SU-DHL-6 (cell line): Measurements from ENCODE around the gene PIK3R1.

Experiments used
- H2AFZ ChIP-seq: fragments of 200-600 bp; sonication (generic); 2 replicates; pipeline ENCODE4 v1.6.1; 2014; ENCODE audit warnings: low read depth, mild to moderate bottlenecking, moderate library complexity, mixed read lengths, antibody characterized with exemption, low read length; ENCODE audit not compliant: severe bottlenecking
- H3F3A ChIP-seq: fragments of 200-600 bp; shearing (Covaris generic); 2 replicates; pipeline ENCODE4 v1.6.0; 2016; ENCODE audit warnings: antibody characterized with exemption, mild to moderate bottlenecking; ENCODE audit not compliant: insufficient read depth
- H3K27ac ChIP-seq: fragments of 200-600 bp; sonication (generic); 2 replicates; pipeline ENCODE4 v1.5.1; 2016; ENCODE audit warnings: low read depth, mild to moderate bottlenecking, low read length, moderate library complexity, mixed read lengths
- H3K27me3 ChIP-seq: fragments of 200-600 bp; sonication (generic), shearing (Covaris generic); 2 replicates; pipeline ENCODE4 v1.6.0; 2014; ENCODE audit warnings: mild to moderate bottlenecking, low read length
- H3K36me3 ChIP-seq: fragments of 200-600 bp; sonication (generic); 2 replicates; pipeline ENCODE4 v1.6.1; 2014; ENCODE audit warnings: mild to moderate bottlenecking, low read length, mixed read lengths
- H3K4me2 ChIP-seq: fragments of 300-600, 200-600 bp; shearing (Covaris generic), sonication (generic); 2 replicates; pipeline ENCODE4 v1.6.0; 2014; ENCODE audit warnings: low read length, low read depth, mild to moderate bottlenecking; ENCODE audit not compliant: poor library complexity, severe bottlenecking
- H3K4me3 ChIP-seq: fragments of 200-600 bp; sonication (generic); 2 replicates; pipeline ENCODE4 v1.5.1; 2014; ENCODE audit warnings: antibody characterized with exemption, low read length, mild to moderate bottlenecking, mixed read lengths; ENCODE audit not compliant: insufficient read depth, poor library complexity, severe bottlenecking
- H3K79me2 ChIP-seq: fragments of 200-600 bp; sonication (generic); 2 replicates; pipeline ENCODE4 v1.6.1; 2014; ENCODE audit warnings: mild to moderate bottlenecking, low read length, moderate library complexity; ENCODE audit not compliant: insufficient read depth
- H3K9ac ChIP-seq: fragments of 200-600 bp; sonication (generic); 2 replicates; pipeline ENCODE4 v1.7.0; 2014; ENCODE audit warnings: mild to moderate bottlenecking, low read length
- H3K9me2 ChIP-seq: fragments of 200-600 bp; sonication (generic); replicated peaks from 2 replicates; pipeline ENCODE4 v1.6.1; 2014; ENCODE audit warnings: low read length; ENCODE audit not compliant: insufficient read depth
- H3K9me3 ChIP-seq: fragments of 200-600 bp; sonication (generic); 2 replicates; pipeline ENCODE4 v1.6.1; 2014; ENCODE audit warnings: low read length, mixed read lengths; ENCODE audit not compliant: insufficient read depth
- H4K20me1 ChIP-seq: fragments of 200-600 bp; sonication (generic); 2 replicates; pipeline ENCODE4 v1.6.1; 2014; ENCODE audit warnings: low read depth, mild to moderate bottlenecking, antibody characterized with exemption, low read length, moderate library complexity, mixed read lengths
- EZH2phosphoT487 ChIP-seq: fragments of 200-600 bp; sonication (generic), shearing (Covaris generic); conservative IDR thresholded peaks from 2 replicates; pipeline ENCODE4 v1.6.1; 2018; ENCODE audit warnings: mild to moderate bottlenecking, antibody characterized with exemption, low read length, moderate library complexity, mixed read lengths
- TF ChIP-seq, protein P1 (sequence below): fragments of 200-600 bp; sonication (generic); IDR thresholded peaks from one replicate; pipeline ENCODE4 v1.5.1; 2017; ENCODE audit warnings: antibody characterized with exemption, mild to moderate bottlenecking, low read length, moderate library complexity; ENCODE audit not compliant: insufficient read depth, poor library complexity, severe bottlenecking

PIK3R1 gene

DNA sequence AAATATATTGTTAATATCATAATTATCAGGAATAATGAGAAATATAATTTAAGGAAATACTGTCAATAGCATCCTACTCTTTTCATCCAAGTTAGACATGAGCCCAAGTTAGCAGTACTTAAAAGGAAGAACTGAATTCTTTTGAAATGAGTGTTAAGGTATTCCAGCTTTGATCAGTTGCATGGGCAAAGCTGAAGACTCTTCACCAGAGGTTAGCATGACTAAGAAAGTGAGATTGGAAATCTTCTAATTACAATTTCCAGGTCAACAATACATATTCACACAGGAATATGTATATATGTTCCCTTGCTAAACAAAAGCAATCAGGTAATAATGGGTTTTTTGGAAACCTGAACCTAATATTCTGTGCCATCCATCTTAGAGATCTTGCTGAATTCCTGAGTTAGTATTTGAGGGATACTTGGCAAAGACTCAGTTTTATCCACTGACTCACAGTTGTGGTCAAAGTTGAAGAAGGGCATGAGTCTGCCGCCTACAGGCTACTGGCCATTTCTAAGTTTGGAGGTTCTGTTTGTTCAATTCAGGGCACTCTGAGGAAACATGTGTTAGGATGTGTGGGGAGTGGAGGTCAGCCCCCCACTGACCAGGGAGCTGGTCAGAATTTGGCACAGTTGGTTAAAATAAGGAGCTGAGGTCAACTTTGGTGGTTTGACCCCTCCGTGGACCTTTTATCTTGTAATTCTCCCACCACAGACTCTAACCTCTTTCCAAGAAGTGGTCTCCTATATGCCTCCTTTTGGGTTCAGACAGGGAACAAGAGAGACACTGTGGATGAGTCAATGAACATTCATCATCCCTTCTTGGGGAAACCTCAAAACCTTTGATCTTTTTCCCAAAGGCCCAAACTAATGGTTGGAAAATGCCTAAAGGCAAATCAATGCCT is 118.3 kb downstream of the PIK3R1 start:
- no peaks in the 10 kb centered on the region for H3K9me3 ChIP-seq
- no peak overlapping the region for H3K4me3 ChIP-seq
- H3F3A ChIP-seq = no peaks in the 10 kb centered on the region
- no peaks in the 10 kb centered on the region for H3K79me2 ChIP-seq
- H2AFZ ChIP-seq = no peak overlapping the region
- H3K9ac ChIP-seq = no peak overlapping the region
- no peaks in the 10 kb centered on the region for H4K20me1 ChIP-seq
- no peak overlapping the region for H3K4me2 ChIP-seq
- H3K27me3 ChIP-seq = no peaks in the 10 kb centered on the region
- no peaks in the 10 kb centered on the region for H3K36me3 ChIP-seq
- H3K9me2 ChIP-seq = no peaks in the 10 kb centered on the region
- no peak overlapping the region for H3K27ac ChIP-seq
- TF ChIP-seq, protein P1, sequence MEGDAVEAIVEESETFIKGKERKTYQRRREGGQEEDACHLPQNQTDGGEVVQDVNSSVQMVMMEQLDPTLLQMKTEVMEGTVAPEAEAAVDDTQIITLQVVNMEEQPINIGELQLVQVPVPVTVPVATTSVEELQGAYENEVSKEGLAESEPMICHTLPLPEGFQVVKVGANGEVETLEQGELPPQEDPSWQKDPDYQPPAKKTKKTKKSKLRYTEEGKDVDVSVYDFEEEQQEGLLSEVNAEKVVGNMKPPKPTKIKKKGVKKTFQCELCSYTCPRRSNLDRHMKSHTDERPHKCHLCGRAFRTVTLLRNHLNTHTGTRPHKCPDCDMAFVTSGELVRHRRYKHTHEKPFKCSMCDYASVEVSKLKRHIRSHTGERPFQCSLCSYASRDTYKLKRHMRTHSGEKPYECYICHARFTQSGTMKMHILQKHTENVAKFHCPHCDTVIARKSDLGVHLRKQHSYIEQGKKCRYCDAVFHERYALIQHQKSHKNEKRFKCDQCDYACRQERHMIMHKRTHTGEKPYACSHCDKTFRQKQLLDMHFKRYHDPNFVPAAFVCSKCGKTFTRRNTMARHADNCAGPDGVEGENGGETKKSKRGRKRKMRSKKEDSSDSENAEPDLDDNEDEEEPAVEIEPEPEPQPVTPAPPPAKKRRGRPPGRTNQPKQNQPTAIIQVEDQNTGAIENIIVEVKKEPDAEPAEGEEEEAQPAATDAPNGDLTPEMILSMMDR = no peak
- no peak for TF ChIP-seq EZH2phosphoT487

DNA sequence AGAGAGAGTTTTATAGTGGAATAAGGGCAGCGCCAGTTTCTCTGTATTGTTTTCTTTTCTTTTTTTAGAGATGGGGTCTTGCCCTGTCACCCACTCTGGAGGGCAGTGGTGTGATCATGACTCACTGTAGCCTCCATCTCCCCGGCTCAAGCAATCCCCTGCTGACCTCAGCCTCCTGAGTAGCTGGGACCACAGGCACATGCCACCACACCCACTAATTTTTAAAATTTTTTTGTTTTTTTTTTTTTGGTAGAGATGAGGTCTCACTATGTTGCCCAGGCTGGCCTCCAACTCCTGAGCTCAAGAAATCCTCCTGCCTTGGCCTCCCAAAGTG is 119.0 kb downstream of the PIK3R1 start:
- no peaks in the 10 kb centered on the region for H3K9me3 ChIP-seq
- H3F3A ChIP-seq = no peaks in the 10 kb centered on the region
- no peak overlapping the region for H3K4me3 ChIP-seq
- H3K36me3 ChIP-seq = no peaks in the 10 kb centered on the region
- H2AFZ ChIP-seq = no peak overlapping the region
- H3K79me2 ChIP-seq = no peaks in the 10 kb centered on the region
- H4K20me1 ChIP-seq = no peaks in the 10 kb centered on the region
- no peak overlapping the region for H3K27ac ChIP-seq
- TF ChIP-seq, protein P1 = no peak
- TF ChIP-seq EZH2phosphoT487 = no peak
- no peaks in the 10 kb centered on the region for H3K27me3 ChIP-seq
- no peak overlapping the region for H3K4me2 ChIP-seq
- H3K9me2 ChIP-seq = no peaks in the 10 kb centered on the region
- H3K9ac ChIP-seq = no peak overlapping the region

DNA sequence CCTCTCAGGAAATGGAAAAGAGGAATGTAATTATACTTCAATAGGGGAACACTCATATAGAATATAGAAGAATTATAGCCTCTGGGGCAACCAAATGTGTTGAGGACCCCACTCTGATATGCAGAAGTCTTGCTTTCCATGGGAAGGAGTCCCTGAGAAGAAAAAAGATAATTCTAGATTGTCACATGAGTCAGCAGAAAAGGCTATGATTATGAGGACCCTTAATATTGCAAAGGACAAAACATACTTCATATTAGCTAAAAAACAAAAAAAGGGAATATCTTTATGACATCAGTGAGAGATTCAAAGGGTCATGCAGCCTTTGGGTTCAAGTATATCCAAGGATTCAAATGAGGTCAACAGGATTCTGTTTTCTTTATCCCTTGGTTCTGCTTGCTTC is 119.5 kb downstream of the PIK3R1 start:
- H3K4me3 ChIP-seq = no peak overlapping the region
- H3K27me3 ChIP-seq = no peaks in the 10 kb centered on the region
- no peaks in the 10 kb centered on the region for H4K20me1 ChIP-seq
- H3F3A ChIP-seq = no peaks in the 10 kb centered on the region
- H2AFZ ChIP-seq = no peak overlapping the region
- no peaks in the 10 kb centered on the region for H3K9me2 ChIP-seq
- no peak overlapping the region for H3K27ac ChIP-seq
- H3K36me3 ChIP-seq = no peaks in the 10 kb centered on the region
- no peaks in the 10 kb centered on the region for H3K9me3 ChIP-seq
- no peak for TF ChIP-seq EZH2phosphoT487
- TF ChIP-seq, protein P1 = no peak
- H3K9ac ChIP-seq = no peak overlapping the region
- no peaks in the 10 kb centered on the region for H3K79me2 ChIP-seq
- H3K4me2 ChIP-seq = no peak overlapping the region
